Liver (tissue), 3 donors: ENCODE results near the gene NPRL2.

Experiments
- RAD21 ChIP-seq, 2 donors: IDR thresholded peaks; 2 replicates each; pipeline ENCODE4 v1.6.1; 2016; ENCODE audit warnings: antibody characterized with exemption in 2 of 2, mild to moderate bottlenecking in 2 of 2
- YY1 ChIP-seq: IDR thresholded peaks from 2 replicates; pipeline ENCODE4 v1.6.1; 2016; ENCODE audit warnings: antibody characterized with exemption, mild to moderate bottlenecking
- TF ChIP-seq, protein P1 (sequence below): fragments of 150-350 bp; IDR thresholded peaks from 2 replicates; pipeline ENCODE4 v1.5.1; 2017; ENCODE audit warnings: improper control_type of control experiment, low read depth, low read length; ENCODE audit not compliant: missing input control
- TF ChIP-seq, protein P2 (sequence below): IDR thresholded peaks from 2 replicates; pipeline ENCODE4 v1.6.1; 2016; ENCODE audit warnings: antibody characterized with exemption, mild to moderate bottlenecking
- donor health status: healthy.
- donor health status: healthy.

DNA sequence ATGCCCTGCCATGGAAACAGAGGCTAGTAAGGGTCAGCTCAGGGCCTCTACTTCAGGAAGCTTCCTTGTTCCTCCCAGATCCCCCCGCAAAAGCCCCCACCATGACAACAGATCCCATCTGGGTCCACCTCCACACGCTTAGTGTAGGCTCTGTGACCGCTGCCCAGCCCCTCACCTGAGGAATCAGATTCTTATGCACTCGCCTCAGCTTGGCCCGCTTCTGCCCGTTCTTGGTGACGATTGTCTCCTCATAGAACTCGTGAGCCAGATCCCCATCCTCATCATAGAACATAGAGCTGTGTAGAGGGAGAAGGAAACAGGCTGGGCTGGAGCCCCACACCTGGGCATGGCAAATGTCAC, 24.4 kb downstream of the NPRL2 start:
- TF ChIP-seq, protein P1, sequence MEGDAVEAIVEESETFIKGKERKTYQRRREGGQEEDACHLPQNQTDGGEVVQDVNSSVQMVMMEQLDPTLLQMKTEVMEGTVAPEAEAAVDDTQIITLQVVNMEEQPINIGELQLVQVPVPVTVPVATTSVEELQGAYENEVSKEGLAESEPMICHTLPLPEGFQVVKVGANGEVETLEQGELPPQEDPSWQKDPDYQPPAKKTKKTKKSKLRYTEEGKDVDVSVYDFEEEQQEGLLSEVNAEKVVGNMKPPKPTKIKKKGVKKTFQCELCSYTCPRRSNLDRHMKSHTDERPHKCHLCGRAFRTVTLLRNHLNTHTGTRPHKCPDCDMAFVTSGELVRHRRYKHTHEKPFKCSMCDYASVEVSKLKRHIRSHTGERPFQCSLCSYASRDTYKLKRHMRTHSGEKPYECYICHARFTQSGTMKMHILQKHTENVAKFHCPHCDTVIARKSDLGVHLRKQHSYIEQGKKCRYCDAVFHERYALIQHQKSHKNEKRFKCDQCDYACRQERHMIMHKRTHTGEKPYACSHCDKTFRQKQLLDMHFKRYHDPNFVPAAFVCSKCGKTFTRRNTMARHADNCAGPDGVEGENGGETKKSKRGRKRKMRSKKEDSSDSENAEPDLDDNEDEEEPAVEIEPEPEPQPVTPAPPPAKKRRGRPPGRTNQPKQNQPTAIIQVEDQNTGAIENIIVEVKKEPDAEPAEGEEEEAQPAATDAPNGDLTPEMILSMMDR, result no peak
- TF ChIP-seq RAD21 (IDR thresholded peaks at IDR 0.05) (no peak), YY1 (no peak)
- TF ChIP-seq, protein P2, sequence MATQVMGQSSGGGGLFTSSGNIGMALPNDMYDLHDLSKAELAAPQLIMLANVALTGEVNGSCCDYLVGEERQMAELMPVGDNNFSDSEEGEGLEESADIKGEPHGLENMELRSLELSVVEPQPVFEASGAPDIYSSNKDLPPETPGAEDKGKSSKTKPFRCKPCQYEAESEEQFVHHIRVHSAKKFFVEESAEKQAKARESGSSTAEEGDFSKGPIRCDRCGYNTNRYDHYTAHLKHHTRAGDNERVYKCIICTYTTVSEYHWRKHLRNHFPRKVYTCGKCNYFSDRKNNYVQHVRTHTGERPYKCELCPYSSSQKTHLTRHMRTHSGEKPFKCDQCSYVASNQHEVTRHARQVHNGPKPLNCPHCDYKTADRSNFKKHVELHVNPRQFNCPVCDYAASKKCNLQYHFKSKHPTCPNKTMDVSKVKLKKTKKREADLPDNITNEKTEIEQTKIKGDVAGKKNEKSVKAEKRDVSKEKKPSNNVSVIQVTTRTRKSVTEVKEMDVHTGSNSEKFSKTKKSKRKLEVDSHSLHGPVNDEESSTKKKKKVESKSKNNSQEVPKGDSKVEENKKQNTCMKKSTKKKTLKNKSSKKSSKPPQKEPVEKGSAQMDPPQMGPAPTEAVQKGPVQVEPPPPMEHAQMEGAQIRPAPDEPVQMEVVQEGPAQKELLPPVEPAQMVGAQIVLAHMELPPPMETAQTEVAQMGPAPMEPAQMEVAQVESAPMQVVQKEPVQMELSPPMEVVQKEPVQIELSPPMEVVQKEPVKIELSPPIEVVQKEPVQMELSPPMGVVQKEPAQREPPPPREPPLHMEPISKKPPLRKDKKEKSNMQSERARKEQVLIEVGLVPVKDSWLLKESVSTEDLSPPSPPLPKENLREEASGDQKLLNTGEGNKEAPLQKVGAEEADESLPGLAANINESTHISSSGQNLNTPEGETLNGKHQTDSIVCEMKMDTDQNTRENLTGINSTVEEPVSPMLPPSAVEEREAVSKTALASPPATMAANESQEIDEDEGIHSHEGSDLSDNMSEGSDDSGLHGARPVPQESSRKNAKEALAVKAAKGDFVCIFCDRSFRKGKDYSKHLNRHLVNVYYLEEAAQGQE, result no peak
